ENCODE results near the gene BTN2A1.
A peak's percentile ranks its signal among the peaks of the same experiment; 100 is the strongest.

The BTN2A1 gene

DNA sequence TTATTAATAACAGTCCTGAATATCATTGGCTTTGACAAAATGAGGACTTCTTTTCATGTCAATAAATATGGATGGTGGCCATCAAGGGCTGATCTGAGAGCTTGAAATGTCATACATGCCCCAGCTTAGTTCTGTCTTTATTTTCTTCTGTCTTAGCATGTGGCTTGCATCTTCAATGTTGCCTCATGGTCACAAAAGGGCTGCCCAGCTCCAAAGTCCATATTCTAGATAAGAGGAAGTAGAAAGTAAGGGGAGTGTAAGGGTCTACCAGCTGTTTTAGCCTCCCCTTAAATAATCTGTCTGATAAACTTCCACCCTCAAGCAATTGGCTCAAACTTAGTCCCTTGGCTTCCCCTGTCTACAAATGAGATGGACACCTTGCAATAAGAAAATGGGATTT lies 14.2 kb downstream of the BTN2A1 start:
- DNase-seq = no peak

DNA sequence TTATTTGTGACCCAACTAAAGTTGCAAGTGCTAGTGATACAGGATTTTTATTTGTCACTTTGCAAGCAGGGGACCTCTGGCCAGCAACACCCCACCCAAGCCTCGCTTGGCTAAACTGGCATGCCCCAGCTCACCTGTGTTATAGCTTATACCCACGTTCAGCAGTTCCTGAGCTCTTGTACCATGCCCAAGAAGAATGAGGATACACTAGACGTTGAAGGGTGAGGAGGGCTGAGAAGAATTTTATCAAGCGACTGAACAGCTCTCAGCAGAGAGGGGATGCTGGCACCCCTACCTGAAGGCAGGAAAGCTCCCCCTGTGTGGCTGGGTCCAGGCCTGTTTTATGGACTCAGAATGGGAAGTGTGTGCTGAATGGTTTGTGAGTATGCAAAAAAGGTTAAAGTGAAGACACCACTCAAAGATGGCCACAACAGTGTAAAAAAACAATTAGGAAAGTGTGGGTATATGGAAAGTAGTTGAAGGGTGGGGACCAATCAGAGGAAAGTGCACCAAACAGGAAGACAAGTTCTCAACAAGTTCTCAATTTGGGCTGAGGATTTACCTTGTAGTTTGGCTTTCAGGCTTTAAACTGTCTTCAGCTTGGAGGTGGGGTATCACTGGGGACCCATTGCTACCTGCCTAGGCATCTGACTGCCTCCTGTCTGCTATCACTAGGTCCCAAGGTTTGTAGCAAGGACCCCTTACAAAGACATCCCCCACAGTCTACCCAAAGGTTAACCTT lies 15.0 kb downstream of the BTN2A1 start:
- no peak for DNase-seq

DNA sequence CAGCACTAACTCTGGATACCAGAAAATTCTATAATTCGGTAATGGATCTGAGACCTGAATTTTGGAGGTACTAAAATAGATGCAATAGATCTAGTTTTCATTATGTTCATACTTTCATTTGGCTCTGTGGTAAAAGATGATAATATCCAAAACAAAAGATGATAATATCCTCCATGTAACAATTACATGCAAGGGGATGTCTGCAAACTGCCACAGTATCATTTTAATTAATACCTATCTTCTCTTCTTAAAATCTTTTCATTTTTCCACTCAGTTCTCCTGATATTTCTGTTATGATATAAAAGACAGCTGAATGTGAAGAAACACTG lies 15.6 kb downstream of the BTN2A1 start:
- no peak for DNase-seq

DNA sequence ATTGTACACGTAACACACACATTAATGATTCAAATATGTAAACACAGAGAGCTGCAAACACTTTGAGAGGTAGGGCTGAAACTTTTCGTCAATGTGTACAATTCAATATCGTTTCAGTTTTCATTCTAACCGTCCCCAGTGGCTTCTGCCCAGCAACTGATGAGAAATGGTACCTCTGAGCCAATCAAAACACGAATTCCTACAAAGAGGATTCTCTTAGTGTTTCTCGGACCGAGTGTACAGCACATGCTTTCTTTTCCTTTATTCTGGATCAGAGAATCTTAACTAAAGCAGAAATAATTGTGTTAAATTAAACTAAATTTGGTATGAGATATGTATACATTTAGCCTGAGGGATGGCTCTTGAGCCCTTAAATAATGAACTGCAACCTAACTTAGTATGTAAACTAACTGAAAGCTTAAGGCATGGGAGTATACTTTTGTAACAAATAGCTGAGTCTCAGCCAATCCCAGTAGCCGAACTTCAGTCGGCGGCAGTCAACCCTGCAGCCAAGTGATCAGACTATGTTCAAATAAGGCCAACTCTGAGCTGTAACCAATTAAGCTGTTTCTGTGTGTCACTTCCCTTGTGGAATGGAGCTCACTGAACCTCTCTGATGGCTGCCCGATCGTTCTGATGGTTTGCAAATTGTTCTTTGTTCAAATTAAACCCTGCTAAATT lies 16.1 kb downstream of the BTN2A1 start:
- peak; percentile 71 for DNase-seq

DNA sequence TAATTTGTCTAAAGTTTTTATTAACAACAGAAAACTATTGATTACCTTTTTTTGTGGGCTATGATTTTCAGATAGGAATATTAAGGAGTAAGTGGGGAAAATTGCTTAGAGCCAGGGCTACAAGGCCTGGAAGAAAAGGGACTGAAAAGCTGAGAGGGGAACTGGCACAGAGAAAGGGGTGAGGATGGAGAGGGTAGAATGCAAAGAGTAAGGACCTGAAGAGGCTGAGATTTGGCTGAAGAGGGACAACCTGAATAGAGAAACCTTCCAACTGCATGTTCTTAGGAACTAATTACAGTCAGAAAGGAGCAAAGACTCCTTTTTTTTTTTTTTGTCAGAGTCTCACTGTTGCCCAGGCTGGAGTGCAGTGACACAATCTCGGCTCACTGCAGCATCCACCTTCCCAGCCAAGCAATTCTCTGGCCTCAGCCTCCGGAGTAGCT lies 16.7 kb downstream of the BTN2A1 start:
- no peak for DNase-seq

DNA sequence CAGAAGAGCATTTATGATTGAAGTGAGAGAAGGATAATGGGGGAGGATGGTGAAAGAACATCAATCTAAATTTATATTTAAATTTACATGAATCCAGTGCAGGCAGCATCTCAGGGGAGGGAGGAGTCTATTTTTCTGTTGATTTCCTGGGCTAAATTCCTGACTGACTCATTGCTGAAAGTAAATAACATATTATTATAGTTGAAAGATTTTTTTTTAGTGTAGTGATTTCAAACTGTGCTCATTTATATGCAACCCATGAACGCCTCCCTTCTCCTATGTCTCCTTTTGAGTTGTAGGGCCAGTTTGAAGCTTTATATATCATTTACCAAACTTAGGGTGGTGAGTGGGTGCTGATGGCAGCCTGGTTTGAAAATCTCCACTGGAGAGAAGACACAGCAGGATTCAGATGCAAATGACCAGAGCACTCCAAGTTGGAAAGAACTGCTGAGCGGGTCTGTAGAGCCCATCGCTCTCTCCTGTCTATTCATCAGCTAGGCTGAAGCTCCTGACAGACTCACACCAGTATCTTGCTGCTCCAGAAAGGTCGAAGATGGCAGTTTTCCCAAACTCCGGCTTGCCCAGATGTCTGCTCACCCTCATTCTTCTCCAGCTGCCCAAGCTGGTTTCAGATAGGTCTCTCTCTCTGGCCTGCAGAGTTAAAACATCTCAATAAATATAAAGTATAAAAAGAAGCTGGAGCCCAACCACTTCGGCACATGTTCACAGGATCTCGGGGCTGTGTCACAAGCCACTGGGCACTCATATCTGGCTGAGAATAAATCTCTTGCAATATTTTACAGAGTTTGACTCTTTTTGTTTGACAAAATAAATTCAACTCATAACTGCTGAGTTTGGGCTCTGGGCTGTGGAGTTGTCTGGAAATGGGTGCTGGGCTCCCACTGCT lies 18.3 kb downstream of the BTN2A1 start:
- DNase-seq = no peak

DNA sequence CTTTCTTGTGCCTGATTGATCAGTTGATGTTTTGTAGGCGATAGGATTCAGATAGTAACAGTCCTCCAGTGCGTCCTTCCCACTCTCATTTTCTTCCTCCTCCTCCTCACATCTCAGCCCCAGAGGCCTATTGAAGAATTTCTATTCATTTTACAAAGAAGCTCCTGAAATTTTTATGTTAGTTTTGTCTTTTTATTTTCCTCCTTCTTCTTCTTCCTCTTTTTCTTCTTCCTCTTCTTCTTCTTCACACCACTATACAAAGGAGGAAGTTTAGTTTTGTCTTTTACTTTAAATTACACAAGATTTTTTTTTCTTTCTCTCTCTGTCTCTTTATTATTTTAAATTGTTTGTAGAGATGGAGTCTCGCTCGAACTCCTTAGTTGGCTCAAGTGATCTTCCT lies 19.1 kb downstream of the BTN2A1 start:
- no peak for DNase-seq

DNA sequence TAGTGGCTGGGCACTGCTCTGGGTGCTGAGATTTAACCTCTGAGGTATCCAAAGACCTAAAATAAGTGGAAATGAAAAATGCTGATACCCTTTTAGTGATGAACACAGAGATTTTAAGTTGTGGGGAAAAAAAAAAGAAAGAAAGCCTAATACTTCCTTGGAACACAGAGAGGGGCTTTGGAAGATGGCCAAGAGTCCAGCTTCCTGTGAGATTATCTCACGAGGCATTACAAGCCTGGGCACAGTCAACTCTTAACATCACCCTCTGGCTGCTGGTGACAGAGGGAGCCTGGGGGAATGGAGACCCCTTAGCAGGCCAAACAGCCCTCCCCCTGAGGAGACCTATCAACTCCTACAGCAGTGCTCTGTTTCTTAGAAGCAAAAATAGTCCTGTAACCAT lies 19.7 kb downstream of the BTN2A1 start:
- no peak for DNase-seq

DNA sequence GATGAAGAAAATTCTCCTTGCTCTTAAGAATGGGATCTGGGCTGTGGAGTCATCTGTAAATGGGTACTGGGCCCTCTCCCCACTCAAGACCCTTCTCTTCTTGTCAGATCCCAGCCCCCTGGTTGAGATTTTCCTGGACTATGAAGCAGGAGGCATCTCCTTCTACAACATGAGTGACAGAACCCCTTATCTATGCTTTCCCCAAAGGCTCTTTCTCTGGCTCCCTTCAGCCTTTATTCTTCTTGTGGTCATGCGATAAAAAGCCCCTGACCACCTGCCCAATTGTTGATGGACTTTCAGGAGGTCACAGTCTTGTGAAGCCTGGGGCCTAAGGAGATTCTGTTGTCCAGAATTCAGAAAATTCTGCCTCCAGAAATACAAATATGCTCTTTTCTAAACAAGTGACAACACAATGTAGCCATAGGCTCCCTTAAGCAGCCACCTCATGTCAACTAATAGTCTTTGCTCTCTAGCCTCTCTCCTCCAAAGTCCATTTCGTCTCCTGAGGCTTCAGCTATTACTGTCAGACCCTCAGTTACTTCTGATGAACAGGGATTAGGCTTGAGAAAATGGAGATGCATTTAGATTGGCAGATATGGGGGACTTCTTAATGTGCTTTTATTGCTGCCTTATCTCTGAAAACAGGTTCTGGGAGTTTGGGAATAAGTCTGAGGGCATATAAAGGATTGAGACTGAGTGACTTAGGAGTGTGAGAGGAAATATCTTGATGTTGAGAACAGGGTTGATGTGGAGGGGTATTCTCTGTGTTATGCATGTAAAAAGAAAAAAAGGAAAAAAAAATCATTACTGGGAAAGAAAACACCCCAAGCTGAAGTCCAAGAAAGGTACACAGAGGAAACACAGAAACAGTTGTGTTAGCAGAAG lies 20.6 kb downstream of the BTN2A1 start:
- DNase-seq = no peak

DNA sequence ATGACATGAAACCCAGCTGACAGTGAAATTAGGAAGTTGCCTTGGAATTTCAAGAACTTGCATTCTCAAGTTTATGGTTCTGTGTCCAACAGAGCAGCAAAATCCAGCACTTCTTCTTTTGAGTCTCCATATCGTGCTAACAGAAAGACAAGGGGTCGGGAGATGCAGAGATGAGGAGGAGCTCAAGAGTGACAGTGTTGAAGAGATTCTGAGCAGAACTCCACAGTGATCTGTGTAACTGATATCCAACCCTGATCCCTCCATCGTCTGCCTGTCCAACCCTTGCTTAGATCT lies 21.2 kb downstream of the BTN2A1 start:
- DNase-seq = no peak

DNA sequence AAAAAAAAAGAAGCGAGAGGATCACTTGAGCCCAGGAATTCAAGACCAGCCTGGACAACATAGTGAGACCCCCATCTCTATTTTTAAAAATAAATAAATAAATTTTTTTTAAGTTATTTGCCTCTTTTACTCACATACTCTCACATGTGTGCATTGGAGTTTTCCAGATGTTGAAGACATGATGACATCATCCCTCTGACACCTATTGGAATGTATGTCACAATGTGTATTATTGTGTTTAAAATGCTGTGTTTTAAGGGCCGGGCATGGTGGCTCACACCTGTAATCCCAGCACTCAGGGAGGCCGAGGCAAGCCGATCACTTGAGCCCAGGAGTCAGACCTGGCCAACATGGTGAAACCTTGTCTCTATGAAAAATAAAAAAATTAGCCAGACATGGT lies 24.6 kb downstream of the BTN2A1 start:
- DNase-seq = no peak

DNA sequence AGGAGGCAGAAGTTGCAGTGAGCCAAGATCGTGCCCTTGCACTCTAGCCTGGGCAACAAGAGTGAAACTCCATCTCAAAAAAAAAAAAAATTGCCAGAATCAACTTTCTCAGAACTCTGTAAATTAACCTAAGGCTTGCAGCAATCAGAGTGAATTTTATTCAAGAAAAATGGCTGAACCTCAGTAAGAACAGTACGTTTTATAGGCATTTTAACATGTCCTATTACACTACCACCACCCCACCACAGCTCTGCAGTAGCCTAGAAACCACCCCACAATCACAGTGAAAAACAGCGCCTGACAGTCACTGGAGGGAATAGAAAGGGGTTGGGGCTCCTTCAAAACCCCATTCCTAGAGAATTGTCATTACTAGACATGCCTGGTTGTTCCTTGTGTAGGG lies 26.0 kb downstream of the BTN2A1 start:
- DNase-seq = no peak

DNA sequence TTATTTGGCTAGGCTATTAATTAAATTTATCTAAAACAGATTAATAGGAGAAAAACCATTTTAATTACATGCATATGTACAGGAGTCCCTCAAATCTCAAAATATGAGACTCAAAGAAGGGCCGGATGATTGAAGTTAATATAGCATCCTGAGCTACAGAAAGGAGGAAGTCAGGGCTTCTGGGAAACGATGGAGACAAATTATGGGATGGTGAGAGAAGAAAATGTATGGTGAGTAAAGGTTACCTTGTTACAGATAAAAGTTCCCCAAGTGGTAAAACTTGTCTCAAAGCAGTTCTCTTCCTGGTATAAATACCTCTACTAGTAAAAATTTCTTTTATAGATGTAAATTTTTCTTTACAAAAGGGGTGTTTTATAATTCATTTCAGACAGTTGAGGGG lies 26.4 kb downstream of the BTN2A1 start:
- no peak for DNase-seq

DNA sequence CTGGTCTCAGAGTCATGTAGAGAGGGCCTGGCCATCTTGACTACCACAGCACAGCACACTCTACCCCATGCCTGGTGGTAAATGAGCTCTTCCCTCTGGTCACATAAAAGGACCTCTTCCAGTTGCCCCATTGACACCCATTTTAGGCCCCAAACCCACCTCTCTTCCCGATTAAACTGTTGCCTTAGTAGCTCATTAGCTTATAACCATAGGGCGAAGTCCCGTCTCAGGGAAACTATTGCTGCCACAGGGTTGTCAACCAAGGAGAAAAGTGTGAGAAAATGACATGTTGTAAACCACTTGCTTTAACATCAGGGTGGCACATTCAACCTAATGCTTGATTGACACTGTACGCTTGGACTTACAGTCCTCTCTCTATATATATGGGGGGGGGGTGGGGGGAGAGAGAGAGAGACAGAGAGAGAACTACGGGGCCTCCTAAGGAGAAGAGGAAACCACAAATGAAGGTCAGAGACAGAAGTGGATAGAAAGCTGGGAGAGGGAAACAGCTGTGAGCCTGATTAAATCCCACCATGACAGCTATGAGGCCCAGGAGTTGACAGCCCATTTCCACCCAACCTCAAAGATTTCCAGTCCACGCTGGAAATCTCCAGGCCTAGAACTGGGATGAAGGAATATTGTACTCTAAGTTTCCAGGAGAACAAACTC lies 27.5 kb downstream of the BTN2A1 start:
- no peak for DNase-seq

DNA sequence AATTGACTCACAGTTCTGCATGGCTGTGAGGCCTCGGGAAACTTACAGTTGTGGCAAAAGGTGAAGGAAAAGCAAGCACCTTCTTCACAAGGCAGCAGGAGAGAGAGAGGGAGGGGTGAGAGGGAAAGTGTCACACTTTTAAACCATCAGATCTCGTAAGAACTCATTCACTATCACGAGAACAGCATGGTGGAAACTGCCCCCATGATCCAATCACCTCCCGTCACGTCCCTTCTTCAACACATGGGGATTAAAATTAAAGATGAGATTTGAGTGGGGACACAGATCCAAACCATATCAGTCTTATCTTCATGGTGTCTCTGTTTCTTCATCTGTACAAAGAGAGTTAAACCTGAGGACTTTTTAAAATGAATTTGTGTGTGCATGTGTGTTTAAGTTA lies 28.6 kb downstream of the BTN2A1 start:
- no peak for DNase-seq

DNA sequence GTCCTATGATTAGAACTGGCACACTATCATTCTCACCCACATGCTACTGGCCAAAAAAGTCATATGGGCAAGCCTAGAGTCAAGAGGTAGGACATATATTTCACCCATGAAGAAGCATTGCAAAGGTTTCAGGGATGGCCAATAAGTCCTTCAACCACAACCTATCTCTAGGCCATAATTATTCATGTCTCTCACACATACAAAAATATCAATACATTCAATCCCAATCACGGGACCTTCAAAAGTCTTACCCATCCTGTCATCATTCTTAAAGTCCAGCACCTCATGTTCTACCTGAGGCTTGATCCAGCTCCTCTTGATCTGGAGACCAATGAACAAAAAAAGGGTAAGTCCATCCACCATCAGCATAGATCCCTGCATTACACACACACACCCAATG lies 29.7 kb downstream of the BTN2A1 start:
- DNase-seq = no peak

DNA sequence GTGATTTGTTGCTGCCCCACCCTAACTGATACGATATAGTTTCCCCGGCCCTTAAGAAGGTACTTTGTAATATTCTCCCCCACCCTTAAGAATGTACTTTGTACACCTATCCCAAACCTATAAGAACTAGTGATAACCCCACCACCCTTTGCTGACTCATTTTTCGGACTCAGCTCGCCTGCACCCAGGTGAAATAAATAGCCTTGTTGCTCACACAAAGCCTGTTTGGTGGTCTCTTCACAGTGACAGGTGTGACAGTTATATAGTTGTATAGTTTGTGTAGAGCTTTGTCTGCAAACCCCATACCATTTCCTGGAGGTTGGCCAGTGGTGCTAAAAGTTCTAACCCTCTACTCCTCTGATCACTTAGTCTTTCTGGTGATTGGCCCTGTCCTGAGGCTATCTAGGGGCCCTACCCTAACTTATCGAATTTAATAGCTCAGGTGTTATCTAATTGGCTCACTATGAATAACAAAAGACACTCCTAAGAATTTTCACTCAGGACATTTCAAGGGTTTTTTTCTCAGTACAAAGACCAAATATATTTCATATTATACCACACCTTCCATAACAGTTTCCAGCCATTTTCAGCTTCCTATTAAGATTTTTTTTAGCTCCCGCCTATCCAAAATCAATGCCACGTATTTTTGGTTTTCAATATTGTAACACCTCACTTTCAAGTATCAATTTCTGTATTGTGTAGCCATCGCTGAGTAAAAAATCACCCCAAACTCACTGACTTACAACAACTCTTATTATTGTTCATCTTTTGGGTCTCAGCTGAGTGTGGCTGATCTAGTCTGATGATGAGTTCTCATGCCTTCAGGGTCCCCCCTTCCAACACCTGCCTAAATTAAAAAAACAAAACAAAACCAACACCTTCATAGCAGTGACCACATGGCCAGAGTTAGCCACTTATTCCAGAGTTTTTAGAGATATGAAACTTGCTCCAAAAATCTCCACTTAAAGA lies 32.5 kb downstream of the BTN2A1 start:
- no peak for DNase-seq

DNA sequence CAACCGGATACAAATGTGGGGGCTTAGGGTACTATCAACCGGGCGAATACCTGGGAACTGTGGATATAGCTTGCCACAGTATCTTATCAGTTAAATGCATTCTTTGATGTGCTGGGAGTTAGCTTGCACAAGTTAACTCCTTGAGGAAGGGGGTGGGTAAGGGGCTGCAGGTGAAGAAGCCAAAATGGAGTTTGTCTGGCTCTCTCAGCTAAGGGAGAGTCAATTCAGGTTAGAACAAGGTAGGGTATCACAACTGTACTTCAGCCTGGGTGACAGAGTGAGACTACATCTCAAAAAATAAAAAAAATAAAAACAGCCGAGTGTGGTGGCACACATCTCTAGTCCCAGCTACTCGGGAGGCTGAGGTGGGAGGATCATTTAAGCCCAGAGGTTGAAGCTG lies 33.8 kb downstream of the BTN2A1 start:
- DNase-seq = no peak

DNA sequence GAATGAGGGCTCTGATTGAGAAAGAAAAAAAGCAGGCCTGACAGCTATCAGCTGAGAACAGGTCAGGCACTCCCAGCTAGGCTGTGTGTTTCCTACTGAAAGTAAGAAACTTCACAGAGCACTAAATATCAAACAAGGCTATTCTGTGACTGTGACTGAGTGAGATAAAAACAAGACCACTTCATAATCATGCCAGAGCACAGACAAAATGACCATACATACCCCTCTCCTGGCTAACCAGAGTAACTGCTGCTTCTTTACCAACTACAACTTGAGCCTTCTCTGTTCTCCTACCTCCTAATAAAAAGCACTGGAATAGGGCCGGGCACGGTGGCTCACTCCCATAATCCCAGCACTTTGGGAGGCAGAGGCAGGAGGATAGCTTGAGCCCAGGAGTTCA lies 35.5 kb downstream of the BTN2A1 start:
- DNase-seq = no peak

DNA sequence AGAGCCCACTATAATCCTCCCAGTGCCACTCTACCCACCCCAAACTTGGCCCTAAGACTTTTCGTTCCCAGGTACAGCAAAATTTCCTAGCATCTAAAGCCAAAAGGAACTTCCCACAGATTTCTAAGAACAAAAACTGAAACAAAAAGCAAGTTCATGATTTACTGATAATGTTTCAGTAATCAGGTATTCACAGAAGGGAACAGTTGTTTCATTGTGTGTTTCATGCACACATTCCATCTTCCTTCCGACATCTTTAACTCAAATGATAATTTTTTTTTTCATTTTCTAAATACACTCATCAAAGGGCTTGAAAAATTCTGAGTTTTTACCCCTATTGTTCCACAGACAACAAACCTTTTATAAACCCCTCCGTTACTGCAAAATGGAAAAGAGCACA lies 36.4 kb downstream of the BTN2A1 start:
- DNase-seq = no peak

DNA sequence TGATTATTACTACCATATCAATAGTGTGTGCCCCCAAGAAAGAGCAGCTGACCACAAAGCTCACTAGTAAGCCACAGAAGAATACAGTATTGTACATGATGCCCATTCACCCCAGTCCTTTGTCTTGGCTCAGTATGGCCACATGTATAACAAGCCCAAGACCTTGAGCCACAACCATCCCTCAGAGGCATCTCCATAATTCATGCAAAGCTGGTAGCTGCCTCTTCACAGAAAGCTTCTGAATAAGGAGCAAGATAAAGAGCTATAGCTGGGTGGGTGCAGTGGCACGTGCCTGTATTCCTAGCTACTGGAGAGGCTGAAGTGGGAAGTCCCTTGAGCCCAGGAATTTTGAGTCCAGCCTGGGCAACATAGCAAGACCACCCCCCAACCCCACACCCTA lies 37.5 kb downstream of the BTN2A1 start:
- DNase-seq = no peak

All from activated gamma-delta T cell treated with Interleukin-2 at 50 U/mL for 16 hours (primary cell).